HCT116 (cell line): Measurements from ENCODE around the gene PNP. TPM values are rescaled to one million over a fixed set of nuclear protein-coding genes. Genes with fewer than 3 reads are reported as not detected.

Experiments
- ATAC-seq: fragments of 200-7000 bp; cut with Tn5 transposase; 2 replicates; pipeline ENCODE4 v1.9.1; 2020; ENCODE audit warnings: mild to moderate bottlenecking, moderate library complexity
- BruUV-seq: library from RNA; stranded (reverse); fragments of 400-500 nt; replicated peaks from 2 replicates; lab custom pipeline; 2021; lab: Mats Ljungman, UMichigan
- CTCF ChIA-PET: fragments of 300-600 bp; sonication (Branson Sonifier 250); formaldehyde crosslinking; loops from one replicate; lab custom pipeline; 2021; ENCODE audit warnings: antibody characterized with exemption; lab: Charles Lee
- POLR2A ChIA-PET: fragments of 300-600, 350-600 bp; sonication (Branson Sonifier 250); formaldehyde crosslinking; loops from one replicate; lab custom pipeline; 2021; ENCODE audit warnings: antibody characterized with exemption; lab: Charles Lee
- RAD21 ChIA-PET, 2 experiments: fragments of 300-600 bp; sonication (Branson Sonifier 250); formaldehyde crosslinking; loops; one replicate each; lab custom pipeline; 2023; ENCODE audit warnings: low total read pairs in 2 of 2; ENCODE audit not compliant: uncharacterized antibody in 2 of 2, unreplicated experiment in 2 of 2, low non-redundant PET in 1 of 2; lab: Charles Lee
- DNase-seq: peaks from one replicate; pipeline ENCODE4 v3.0.0-alpha.2; 2010; ENCODE audit warnings: low read depth, low spot score
- H2AFZ ChIP-seq: fragments of 200-600 bp; shearing (Covaris generic), sonication (generic); 2 replicates; pipeline ENCODE4 v1.6.1; 2017; ENCODE audit warnings: low read depth, mixed run types, mixed read lengths, antibody characterized with exemption, low read length; ENCODE audit not compliant: poor library complexity, severe bottlenecking
- H3K27ac ChIP-seq: 2 replicates; pipeline ENCODE4 v1.5.1; 2012; ENCODE audit warnings: low read depth, low read length
- H3K27me3 ChIP-seq: fragments of 200-600 bp; sonication (generic); 2 replicates; pipeline ENCODE4 v1.6.1; 2016; ENCODE audit warnings: mixed run types, low read length, mixed read lengths; ENCODE audit not compliant: insufficient read depth
- H3K36me3 ChIP-seq, 2 experiments: fragments of 200-500 bp in 1 of 2; fragments of 200-600 bp in 1 of 2; sonication (Bioruptor generic) in 1 of 2; sonication (generic) in 1 of 2; 2 replicates each; pipeline versions ENCODE4 v1.5.1 to v1.6.1; 2014 to 2016; ENCODE audit warnings: low read length in 2 of 2, inconsistent platforms in 1 of 2, mixed read lengths in 1 of 2, mixed run types in 1 of 2; ENCODE audit not compliant: insufficient read depth in 2 of 2, control insufficient read depth in 1 of 2
- H3K4me1 ChIP-seq, 2 experiments: fragments of 200-600 bp in 1 of 2; sonication (generic) in 1 of 2; 2 replicates each; pipeline versions ENCODE4 v1.5.1 to v1.6.1; 2012 to 2017; ENCODE audit warnings: low read length in 2 of 2, inconsistent platforms in 1 of 2, mild to moderate bottlenecking in 1 of 2, mixed read lengths in 1 of 2, mixed run types in 1 of 2, moderate library complexity in 1 of 2; ENCODE audit not compliant: insufficient read depth in 2 of 2, control insufficient read depth in 1 of 2
- H3K4me2 ChIP-seq: fragments of 200-600 bp; sonication (generic); 2 replicates; pipeline ENCODE4 v1.6.1; 2017; ENCODE audit warnings: mixed run types, low read length, mixed read lengths
- H3K4me3 ChIP-seq, 2 experiments: fragments of 200-600 bp in 1 of 2; sonication (generic) in 1 of 2; replicated peaks in 1 of 2; 2 replicates each; pipeline ENCODE4 v1.5.1; 2011 to 2016; ENCODE audit warnings: low read length in 2 of 2, control low read depth in 1 of 2, low read depth in 1 of 2, mild to moderate bottlenecking in 1 of 2, mixed read lengths in 1 of 2, mixed run types in 1 of 2
- H3K79me2 ChIP-seq: fragments of 200-600 bp; sonication (generic); 2 replicates; pipeline ENCODE4 v1.6.1; 2017; ENCODE audit warnings: mild to moderate bottlenecking, mixed run types, low read length, moderate library complexity, mixed read lengths; ENCODE audit not compliant: insufficient read depth
- H3K9ac ChIP-seq: fragments of 200-600 bp; sonication (generic); 2 replicates; pipeline ENCODE4 v1.6.1; 2016; ENCODE audit warnings: low read length, mixed read lengths
- H3K9me2 ChIP-seq: fragments of 200-600 bp; sonication (generic), shearing (Covaris generic); 2 replicates; pipeline ENCODE4 v1.6.1; 2017; ENCODE audit warnings: mixed run types, mild to moderate bottlenecking, moderate library complexity; ENCODE audit not compliant: insufficient read depth
- H3K9me3 ChIP-seq, 2 experiments: fragments of 200-500 bp in 1 of 2; fragments of 200-600 bp in 1 of 2; sonication (Bioruptor generic) in 1 of 2; sonication (generic) in 1 of 2; 2 replicates each; pipeline ENCODE4 v1.6.1; 2014 to 2017; ENCODE audit warnings: low read length in 2 of 2, mixed read lengths in 2 of 2, inconsistent platforms in 1 of 2, low read depth in 1 of 2, mild to moderate bottlenecking in 1 of 2, mixed run types in 1 of 2, moderate library complexity in 1 of 2; ENCODE audit not compliant: control insufficient read depth in 1 of 2, insufficient read depth in 1 of 2
- H4K20me1 ChIP-seq: fragments of 200-600 bp; sonication (generic), shearing (Covaris generic); 2 replicates; pipeline ENCODE4 v1.6.1; 2017; ENCODE audit warnings: mixed run types, mild to moderate bottlenecking, moderate library complexity; ENCODE audit not compliant: insufficient read depth
- CEBPB ChIP-seq: IDR thresholded peaks from 2 replicates; pipeline ENCODE4 v1.6.1; 2012; ENCODE audit warnings: low read depth
- EGR1 ChIP-seq: IDR thresholded peaks from 2 replicates; pipeline ENCODE4 v1.6.1; 2012; ENCODE audit warnings: low read depth
- ELF1 ChIP-seq: IDR thresholded peaks from 2 replicates; pipeline ENCODE4 v1.6.1; 2012; ENCODE audit warnings: low read depth, borderline replicate concordance
- EZH2 ChIP-seq: fragments of 200-600 bp; sonication (generic); IDR thresholded peaks from 2 replicates; pipeline ENCODE4 v1.6.1; 2017; ENCODE audit warnings: antibody characterized with exemption, mixed run types
- EZH2phosphoT487 ChIP-seq: fragments of 200-600 bp; IDR thresholded peaks from 2 replicates; pipeline ENCODE4 v1.6.1; 2018; ENCODE audit warnings: antibody characterized with exemption, borderline replicate concordance
- MAX ChIP-seq: IDR thresholded peaks from 2 replicates; pipeline ENCODE4 v1.6.1; 2012
- POLR2A ChIP-seq: IDR thresholded peaks from 2 replicates; pipeline ENCODE4 v1.7.0; 2011; ENCODE audit warnings: borderline replicate concordance; ENCODE audit not compliant: insufficient read depth, insufficient read length; ENCODE audit errors: extremely low read depth
- RAD21 ChIP-seq: IDR thresholded peaks from 2 replicates; pipeline ENCODE4 v1.6.1; 2012; ENCODE audit warnings: low read depth, mild to moderate bottlenecking
- SIN3A ChIP-seq: IDR thresholded peaks from 2 replicates; pipeline ENCODE4 v1.6.1; 2012; ENCODE audit warnings: low read depth
- SP1 ChIP-seq: IDR thresholded peaks from 2 replicates; pipeline ENCODE4 v1.6.1; 2012; ENCODE audit warnings: low read depth
- SRF ChIP-seq: IDR thresholded peaks from 2 replicates; pipeline ENCODE4 v1.6.1; 2012; ENCODE audit warnings: low read depth
- TCF7L2 ChIP-seq: IDR thresholded peaks from 2 replicates; pipeline ENCODE4 v1.7.0; 2011; ENCODE audit warnings: borderline replicate concordance, inconsistent platforms; ENCODE audit not compliant: insufficient read depth, insufficient read length; ENCODE audit errors: extremely low read depth
- YY1 ChIP-seq: IDR thresholded peaks from 2 replicates; pipeline ENCODE4 v1.6.1; 2011; ENCODE audit warnings: low read length, low read depth, moderate library complexity, mild to moderate bottlenecking; ENCODE audit not compliant: insufficient replicate concordance; ENCODE audit errors: extremely low read depth
- ZBTB33 ChIP-seq: IDR thresholded peaks from 2 replicates; pipeline ENCODE4 v1.6.1; 2011; ENCODE audit warnings: mild to moderate bottlenecking, low read length, moderate library complexity; ENCODE audit not compliant: insufficient replicate concordance; ENCODE audit errors: extremely low read depth
- ZFX ChIP-seq: fragments of 450-650 bp; IDR thresholded peaks from 2 replicates; pipeline ENCODE4 v1.6.1; 2017
- ZNF274 ChIP-seq: fragments of 200-500 bp; sonication (Bioruptor generic); IDR thresholded peaks from 2 replicates; pipeline ENCODE4 v1.6.1; 2014; ENCODE audit warnings: mild to moderate bottlenecking, low read depth, low read length, inconsistent platforms
- intact Hi-C: fragments of 100-400 bp; cut with micrococcal nuclease; formaldehyde crosslinking; loops from 2 replicates; pipeline ENCODE4 v1.10.0; 2022
- total RNA-seq: library from RNA; stranded (reverse); gene quantifications from one replicate; pipeline ENCODE4 v1.2.1, GENCODE V29; 2021; ENCODE audit not compliant: unreplicated experiment
- TF ChIP-seq, protein P1 (sequence below), 3 experiments: fragments of 200-600 bp in 1 of 3; sonication (generic) in 1 of 3; IDR thresholded peaks in 2 of 3; conservative IDR thresholded peaks in 1 of 3; 2 replicates each; pipeline ENCODE4 v1.5.1; 2012 to 2017; ENCODE audit warnings: low read depth in 2 of 3, low read length in 2 of 3, antibody characterized with exemption in 1 of 3, borderline replicate concordance in 1 of 3, control low read depth in 1 of 3, mild to moderate bottlenecking in 1 of 3, mixed read lengths in 1 of 3, mixed run types in 1 of 3, moderate library complexity in 1 of 3; ENCODE audit not compliant: insufficient read depth in 1 of 3
- TF ChIP-seq, protein P2 (sequence below): IDR thresholded peaks from 2 replicates; pipeline ENCODE4 v1.6.1; 2012; ENCODE audit warnings: low read depth
- TF ChIP-seq, protein P3 (sequence below): IDR thresholded peaks from 2 replicates; pipeline ENCODE4 v1.6.1; 2012

PNP gene
- total RNA-seq, 1 experiment from 2014 or later, result 63.0 TPM

- Histone ChIP-seq H3K4me1 (no peaks in the 10 kb centered on the region), H3K27me3 (no peaks in the 10 kb centered on the region), H2AFZ (no peak overlapping the region), H3K27ac (no peak overlapping the region), H3K9ac (no peak overlapping the region), H3K4me3 (no peak overlapping the region), H3K36me3 (peaks cover 37 to 58% of the 10 kb centered on the region in 2 experiments), H4K20me1 (no peaks in the 10 kb centered on the region), H3K79me2 (peaks cover 30% of the 10 kb centered on the region), H3K9me2 (no peaks in the 10 kb centered on the region), H3K9me3 (no peaks in the 10 kb centered on the region), H3K4me2 (no peak overlapping the region)
- ATAC-seq, result no peak
- no TSS peak for BruUV-seq
- POLR2A ChIA-PET, result no interaction called here
- intact Hi-C loops, result no loop called here
- DNase-seq, result no peak
- TF ChIP-seq EGR1 (no peak), SP1 (no peak), ZNF274 (no peak), EZH2phosphoT487 (no peak), ELF1 (no peak), YY1 (no peak), ZFX (no peak), RAD21 (no peak), ZBTB33 (no peak), SIN3A (no peak), SRF (no peak), POLR2A (no peak), CEBPB (no peak), MAX (no peak), EZH2 (no peak), TCF7L2 (no peak)
- TF ChIP-seq, protein P1, sequence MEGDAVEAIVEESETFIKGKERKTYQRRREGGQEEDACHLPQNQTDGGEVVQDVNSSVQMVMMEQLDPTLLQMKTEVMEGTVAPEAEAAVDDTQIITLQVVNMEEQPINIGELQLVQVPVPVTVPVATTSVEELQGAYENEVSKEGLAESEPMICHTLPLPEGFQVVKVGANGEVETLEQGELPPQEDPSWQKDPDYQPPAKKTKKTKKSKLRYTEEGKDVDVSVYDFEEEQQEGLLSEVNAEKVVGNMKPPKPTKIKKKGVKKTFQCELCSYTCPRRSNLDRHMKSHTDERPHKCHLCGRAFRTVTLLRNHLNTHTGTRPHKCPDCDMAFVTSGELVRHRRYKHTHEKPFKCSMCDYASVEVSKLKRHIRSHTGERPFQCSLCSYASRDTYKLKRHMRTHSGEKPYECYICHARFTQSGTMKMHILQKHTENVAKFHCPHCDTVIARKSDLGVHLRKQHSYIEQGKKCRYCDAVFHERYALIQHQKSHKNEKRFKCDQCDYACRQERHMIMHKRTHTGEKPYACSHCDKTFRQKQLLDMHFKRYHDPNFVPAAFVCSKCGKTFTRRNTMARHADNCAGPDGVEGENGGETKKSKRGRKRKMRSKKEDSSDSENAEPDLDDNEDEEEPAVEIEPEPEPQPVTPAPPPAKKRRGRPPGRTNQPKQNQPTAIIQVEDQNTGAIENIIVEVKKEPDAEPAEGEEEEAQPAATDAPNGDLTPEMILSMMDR (IDR thresholded peaks at IDR 0.05 in 2 of 3, conservative IDR thresholded peaks at IDR 0.05 in 1 of 3; ENCODE audit: borderline replicate concordance in 1 of 3, insufficient read depth in 1 of 3, low read depth in 2 of 3, low read length in 2 of 3), result no peak
- TF ChIP-seq, protein P2, sequence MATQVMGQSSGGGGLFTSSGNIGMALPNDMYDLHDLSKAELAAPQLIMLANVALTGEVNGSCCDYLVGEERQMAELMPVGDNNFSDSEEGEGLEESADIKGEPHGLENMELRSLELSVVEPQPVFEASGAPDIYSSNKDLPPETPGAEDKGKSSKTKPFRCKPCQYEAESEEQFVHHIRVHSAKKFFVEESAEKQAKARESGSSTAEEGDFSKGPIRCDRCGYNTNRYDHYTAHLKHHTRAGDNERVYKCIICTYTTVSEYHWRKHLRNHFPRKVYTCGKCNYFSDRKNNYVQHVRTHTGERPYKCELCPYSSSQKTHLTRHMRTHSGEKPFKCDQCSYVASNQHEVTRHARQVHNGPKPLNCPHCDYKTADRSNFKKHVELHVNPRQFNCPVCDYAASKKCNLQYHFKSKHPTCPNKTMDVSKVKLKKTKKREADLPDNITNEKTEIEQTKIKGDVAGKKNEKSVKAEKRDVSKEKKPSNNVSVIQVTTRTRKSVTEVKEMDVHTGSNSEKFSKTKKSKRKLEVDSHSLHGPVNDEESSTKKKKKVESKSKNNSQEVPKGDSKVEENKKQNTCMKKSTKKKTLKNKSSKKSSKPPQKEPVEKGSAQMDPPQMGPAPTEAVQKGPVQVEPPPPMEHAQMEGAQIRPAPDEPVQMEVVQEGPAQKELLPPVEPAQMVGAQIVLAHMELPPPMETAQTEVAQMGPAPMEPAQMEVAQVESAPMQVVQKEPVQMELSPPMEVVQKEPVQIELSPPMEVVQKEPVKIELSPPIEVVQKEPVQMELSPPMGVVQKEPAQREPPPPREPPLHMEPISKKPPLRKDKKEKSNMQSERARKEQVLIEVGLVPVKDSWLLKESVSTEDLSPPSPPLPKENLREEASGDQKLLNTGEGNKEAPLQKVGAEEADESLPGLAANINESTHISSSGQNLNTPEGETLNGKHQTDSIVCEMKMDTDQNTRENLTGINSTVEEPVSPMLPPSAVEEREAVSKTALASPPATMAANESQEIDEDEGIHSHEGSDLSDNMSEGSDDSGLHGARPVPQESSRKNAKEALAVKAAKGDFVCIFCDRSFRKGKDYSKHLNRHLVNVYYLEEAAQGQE, result no peak
- TF ChIP-seq, protein P3, sequence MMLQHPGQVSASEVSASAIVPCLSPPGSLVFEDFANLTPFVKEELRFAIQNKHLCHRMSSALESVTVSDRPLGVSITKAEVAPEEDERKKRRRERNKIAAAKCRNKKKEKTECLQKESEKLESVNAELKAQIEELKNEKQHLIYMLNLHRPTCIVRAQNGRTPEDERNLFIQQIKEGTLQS, result no peak
- RAD21 ChIA-PET, result no interaction called here
- CTCF ChIA-PET, result interaction anchor here (0.8 kb wide), 1 partner anchor 11 kb away, joined by 4 read pairs; no protein-coding TSS in a partner anchor
Observed at GRCh38 chr14:20476776-20477175, 7.6 kb downstream of the PNP start.
